HepG2 (cell line): ENCODE measurements around the gene SEMA3F. TPM values are rescaled to one million over a fixed set of nuclear protein-coding genes. Genes with fewer than 3 reads are reported as not detected.

ENCODE experiments used
- HNF4G ChIP-seq, 2 experiments: sonication (generic) in 1 of 2; formaldehyde crosslinking in 1 of 2; IDR thresholded peaks; 2 replicates each; pipeline versions ENCODE4 v1.4.0 to v1.6.1; 2011 to 2020; ENCODE audit warnings: borderline replicate concordance in 2 of 2, low read depth in 2 of 2, mild to moderate bottlenecking in 2 of 2, low read length in 1 of 2, missing genetic modification reagents in 1 of 2, moderate library complexity in 1 of 2
- ISL2 ChIP-seq: sonication (generic); formaldehyde crosslinking; IDR thresholded peaks from 2 replicates; pipeline ENCODE4 v1.5.0; 2020; ENCODE audit warnings: missing genetic modification reagents
- RARG ChIP-seq: sonication (generic); formaldehyde crosslinking; IDR thresholded peaks from 2 replicates; pipeline ENCODE4 v1.4.0; 2020; ENCODE audit warnings: low read depth, mild to moderate bottlenecking, missing genetic modification reagents
- REL ChIP-seq: sonication (generic); formaldehyde crosslinking; conservative IDR thresholded peaks from 2 replicates; pipeline ENCODE4 v1.8.0; 2022; ENCODE audit warnings: mild to moderate bottlenecking, missing genetic modification reagents, moderate library complexity
- SALL1 ChIP-seq: sonication (generic); formaldehyde crosslinking; IDR thresholded peaks from 2 replicates; pipeline ENCODE4 v1.8.0; 2022; ENCODE audit warnings: mild to moderate bottlenecking, missing genetic modification reagents
- ZNF20 ChIP-seq: sonication (generic); formaldehyde crosslinking; IDR thresholded peaks from 2 replicates; pipeline ENCODE4 v1.4.0; 2020; ENCODE audit warnings: mild to moderate bottlenecking, moderate library complexity, missing genetic modification reagents
- polyA plus RNA-seq, 8 experiments: library from polyadenylated mRNA; depleted of rRNA in 3 of 8; stranded (reverse) in 7 of 8; unstranded in 1 of 8; fragments of >200 nt; fragmentation: Illumina TruSeq in 4 of 8; extraction: Trizol in 4 of 8; gene quantifications; 2 replicates each; pipeline versions ENCODE4 v1.2.1 to v1.2.3, GENCODE V29; 2011 to 2016; ENCODE audit warnings: low read depth in 4 of 8, missing spikeins in 1 of 8, mixed read lengths in 1 of 8; ENCODE audit not compliant: insufficient read depth in 1 of 8
- total RNA-seq, 5 experiments: library from RNA; depleted of rRNA; stranded (reverse); fragments of >200 nt; fragmentation: Illumina TruSeq; extraction: Trizol; gene quantifications; 2 replicates each; pipeline ENCODE4 v1.2.3, GENCODE V29; 2016; ENCODE audit warnings: low read depth in 1 of 5
- TF ChIP-seq, protein P1 (sequence below): sonication (generic); formaldehyde crosslinking; IDR thresholded peaks from 2 replicates; pipeline ENCODE4 v1.4.0; 2020; ENCODE audit warnings: missing genetic modification reagents
- TF ChIP-seq, protein P2 (sequence below): sonication (generic); formaldehyde crosslinking; IDR thresholded peaks from 2 replicates; pipeline ENCODE4 v1.5.0; 2020; ENCODE audit warnings: mild to moderate bottlenecking, low read depth, missing genetic modification reagents, borderline replicate concordance
- TF ChIP-seq, protein P3 (sequence below): sonication (generic); formaldehyde crosslinking; IDR thresholded peaks from 2 replicates; pipeline ENCODE4 v1.5.0; 2020; ENCODE audit warnings: mild to moderate bottlenecking, missing genetic modification reagents
- TF ChIP-seq, protein P4 (sequence below): sonication (generic); formaldehyde crosslinking; IDR thresholded peaks from 2 replicates; pipeline ENCODE4 v1.5.0; 2020; ENCODE audit warnings: mild to moderate bottlenecking, missing genetic modification reagents, borderline replicate concordance

SEMA3F gene
- total and polyA plus RNA-seq, 2 of the 13 experiments (the other 11 are each of a cell fraction or from before 2014, with no cell fraction given) = 7.6 to 17.2 TPM

DNA sequence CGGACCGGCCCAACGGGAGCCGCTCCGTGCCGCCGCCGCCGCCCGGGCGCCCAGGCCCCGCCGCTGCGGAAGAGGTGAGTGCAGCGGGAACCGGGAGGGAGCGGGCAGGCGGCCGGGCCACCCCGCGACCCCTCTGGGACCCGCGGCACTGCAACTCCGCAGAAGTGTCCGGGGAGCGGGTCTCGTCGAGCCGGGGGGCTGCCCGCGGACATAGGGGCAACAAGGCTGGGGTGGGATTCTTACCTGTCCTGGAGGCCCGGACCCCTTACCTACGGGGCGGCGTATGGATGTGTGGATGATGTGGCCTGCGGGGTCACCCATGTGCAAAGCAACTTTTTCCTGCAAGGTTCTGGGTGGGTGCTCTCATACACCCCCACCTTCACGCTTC lies 361 bp downstream of the SEMA3F start (continued):
- TF ChIP-seq, protein P1, sequence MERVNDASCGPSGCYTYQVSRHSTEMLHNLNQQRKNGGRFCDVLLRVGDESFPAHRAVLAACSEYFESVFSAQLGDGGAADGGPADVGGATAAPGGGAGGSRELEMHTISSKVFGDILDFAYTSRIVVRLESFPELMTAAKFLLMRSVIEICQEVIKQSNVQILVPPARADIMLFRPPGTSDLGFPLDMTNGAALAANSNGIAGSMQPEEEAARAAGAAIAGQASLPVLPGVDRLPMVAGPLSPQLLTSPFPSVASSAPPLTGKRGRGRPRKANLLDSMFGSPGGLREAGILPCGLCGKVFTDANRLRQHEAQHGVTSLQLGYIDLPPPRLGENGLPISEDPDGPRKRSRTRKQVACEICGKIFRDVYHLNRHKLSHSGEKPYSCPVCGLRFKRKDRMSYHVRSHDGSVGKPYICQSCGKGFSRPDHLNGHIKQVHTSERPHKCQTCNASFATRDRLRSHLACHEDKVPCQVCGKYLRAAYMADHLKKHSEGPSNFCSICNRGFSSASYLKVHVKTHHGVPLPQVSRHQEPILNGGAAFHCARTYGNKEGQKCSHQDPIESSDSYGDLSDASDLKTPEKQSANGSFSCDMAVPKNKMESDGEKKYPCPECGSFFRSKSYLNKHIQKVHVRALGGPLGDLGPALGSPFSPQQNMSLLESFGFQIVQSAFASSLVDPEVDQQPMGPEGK (CRISPR knock-in tag) = no peak
- TF ChIP-seq ISL2 (CRISPR knock-in tag) (no peak), HNF4G (IDR thresholded peaks at IDR 0.05; ENCODE audit: borderline replicate concordance, low read depth, low read length) (no peak), HNF4G (CRISPR knock-in tag; IDR thresholded peaks at IDR 0.05; ENCODE audit: borderline replicate concordance, low read depth) (no peak), REL (CRISPR knock-in tag) (no peak), ZNF20 (CRISPR knock-in tag) (no peak), RARG (CRISPR knock-in tag) (no peak), SALL1 (CRISPR knock-in tag) (peak; percentile 25; the same call in 1 of the 2 replicates)
- TF ChIP-seq, protein P2, sequence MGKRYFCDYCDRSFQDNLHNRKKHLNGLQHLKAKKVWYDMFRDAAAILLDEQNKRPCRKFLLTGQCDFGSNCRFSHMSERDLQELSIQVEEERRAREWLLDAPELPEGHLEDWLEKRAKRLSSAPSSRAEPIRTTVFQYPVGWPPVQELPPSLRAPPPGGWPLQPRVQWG = no peak
- TF ChIP-seq, protein P3, sequence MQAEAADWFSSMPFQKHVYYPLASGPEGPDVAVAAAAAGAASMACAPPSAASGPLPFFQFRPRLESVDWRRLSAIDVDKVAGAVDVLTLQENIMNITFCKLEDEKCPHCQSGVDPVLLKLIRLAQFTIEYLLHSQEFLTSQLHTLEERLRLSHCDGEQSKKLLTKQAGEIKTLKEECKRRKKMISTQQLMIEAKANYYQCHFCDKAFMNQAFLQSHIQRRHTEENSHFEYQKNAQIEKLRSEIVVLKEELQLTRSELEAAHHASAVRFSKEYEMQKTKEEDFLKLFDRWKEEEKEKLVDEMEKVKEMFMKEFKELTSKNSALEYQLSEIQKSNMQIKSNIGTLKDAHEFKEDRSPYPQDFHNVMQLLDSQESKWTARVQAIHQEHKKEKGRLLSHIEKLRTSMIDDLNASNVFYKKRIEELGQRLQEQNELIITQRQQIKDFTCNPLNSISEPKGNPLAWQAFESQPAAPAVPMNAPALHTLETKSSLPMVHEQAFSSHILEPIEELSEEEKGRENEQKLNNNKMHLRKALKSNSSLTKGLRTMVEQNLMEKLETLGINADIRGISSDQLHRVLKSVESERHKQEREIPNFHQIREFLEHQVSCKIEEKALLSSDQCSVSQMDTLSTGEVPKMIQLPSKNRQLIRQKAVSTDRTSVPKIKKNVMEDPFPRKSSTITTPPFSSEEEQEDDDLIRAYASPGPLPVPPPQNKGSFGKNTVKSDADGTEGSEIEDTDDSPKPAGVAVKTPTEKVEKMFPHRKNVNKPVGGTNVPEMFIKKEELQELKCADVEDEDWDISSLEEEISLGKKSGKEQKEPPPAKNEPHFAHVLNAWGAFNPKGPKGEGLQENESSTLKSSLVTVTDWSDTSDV (CRISPR knock-in tag) = 0 out of 2 replicates have a peak, but pooled peaks have one; percentile 24
- TF ChIP-seq, protein P4, sequence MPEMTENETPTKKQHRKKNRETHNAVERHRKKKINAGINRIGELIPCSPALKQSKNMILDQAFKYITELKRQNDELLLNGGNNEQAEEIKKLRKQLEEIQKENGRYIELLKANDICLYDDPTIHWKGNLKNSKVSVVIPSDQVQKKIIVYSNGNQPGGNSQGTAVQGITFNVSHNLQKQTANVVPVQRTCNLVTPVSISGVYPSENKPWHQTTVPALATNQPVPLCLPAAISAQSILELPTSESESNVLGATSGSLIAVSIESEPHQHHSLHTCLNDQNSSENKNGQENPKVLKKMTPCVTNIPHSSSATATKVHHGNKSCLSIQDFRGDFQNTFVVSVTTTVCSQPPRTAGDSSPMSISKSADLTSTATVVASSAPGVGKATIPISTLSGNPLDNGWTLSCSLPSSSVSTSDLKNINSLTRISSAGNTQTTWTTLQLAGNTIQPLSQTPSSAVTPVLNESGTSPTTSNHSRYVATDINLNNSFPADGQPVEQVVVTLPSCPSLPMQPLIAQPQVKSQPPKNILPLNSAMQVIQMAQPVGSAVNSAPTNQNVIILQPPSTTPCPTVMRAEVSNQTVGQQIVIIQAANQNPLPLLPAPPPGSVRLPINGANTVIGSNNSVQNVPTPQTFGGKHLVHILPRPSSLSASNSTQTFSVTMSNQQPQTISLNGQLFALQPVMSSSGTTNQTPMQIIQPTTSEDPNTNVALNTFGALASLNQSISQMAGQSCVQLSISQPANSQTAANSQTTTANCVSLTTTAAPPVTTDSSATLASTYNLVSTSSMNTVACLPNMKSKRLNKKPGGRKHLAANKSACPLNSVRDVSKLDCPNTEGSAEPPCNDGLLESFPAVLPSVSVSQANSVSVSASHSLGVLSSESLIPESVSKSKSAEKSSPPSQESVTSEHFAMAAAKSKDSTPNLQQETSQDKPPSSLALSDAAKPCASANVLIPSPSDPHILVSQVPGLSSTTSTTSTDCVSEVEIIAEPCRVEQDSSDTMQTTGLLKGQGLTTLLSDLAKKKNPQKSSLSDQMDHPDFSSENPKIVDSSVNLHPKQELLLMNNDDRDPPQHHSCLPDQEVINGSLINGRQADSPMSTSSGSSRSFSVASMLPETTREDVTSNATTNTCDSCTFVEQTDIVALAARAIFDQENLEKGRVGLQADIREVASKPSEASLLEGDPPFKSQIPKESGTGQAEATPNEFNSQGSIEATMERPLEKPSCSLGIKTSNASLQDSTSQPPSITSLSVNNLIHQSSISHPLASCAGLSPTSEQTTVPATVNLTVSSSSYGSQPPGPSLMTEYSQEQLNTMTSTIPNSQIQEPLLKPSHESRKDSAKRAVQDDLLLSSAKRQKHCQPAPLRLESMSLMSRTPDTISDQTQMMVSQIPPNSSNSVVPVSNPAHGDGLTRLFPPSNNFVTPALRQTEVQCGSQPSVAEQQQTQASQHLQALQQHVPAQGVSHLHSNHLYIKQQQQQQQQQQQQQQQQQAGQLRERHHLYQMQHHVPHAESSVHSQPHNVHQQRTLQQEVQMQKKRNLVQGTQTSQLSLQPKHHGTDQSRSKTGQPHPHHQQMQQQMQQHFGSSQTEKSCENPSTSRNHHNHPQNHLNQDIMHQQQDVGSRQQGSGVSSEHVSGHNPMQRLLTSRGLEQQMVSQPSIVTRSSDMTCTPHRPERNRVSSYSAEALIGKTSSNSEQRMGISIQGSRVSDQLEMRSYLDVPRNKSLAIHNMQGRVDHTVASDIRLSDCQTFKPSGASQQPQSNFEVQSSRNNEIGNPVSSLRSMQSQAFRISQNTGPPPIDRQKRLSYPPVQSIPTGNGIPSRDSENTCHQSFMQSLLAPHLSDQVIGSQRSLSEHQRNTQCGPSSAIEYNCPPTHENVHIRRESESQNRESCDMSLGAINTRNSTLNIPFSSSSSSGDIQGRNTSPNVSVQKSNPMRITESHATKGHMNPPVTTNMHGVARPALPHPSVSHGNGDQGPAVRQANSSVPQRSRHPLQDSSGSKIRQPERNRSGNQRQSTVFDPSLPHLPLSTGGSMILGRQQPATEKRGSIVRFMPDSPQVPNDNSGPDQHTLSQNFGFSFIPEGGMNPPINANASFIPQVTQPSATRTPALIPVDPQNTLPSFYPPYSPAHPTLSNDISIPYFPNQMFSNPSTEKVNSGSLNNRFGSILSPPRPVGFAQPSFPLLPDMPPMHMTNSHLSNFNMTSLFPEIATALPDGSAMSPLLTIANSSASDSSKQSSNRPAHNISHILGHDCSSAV = no peak
